H1 (cell line): ENCODE measurements around the gene RABL3. TPM values are rescaled to one million over a fixed set of nuclear protein-coding genes. Genes with fewer than 3 reads are reported as not detected.
"Not testable (repeated sequence)": the region's sequence is repeated elsewhere in the genome, so short reads cannot be mapped to it uniquely, and the experiment has no call there.

Experiments
- CTCF ChIA-PET: fragments of 300-600 bp; sonication (Branson Sonifier 250); formaldehyde crosslinking; loops from one replicate; lab custom pipeline; 2021; ENCODE audit not compliant: partially characterized antibody; lab: Charles Lee
- POLR2A ChIA-PET: fragments of 300-600 bp; sonication (Branson Sonifier 250); formaldehyde crosslinking; loops from one replicate; lab custom pipeline; 2021; ENCODE audit warnings: inconsistent platforms; ENCODE audit not compliant: partially characterized antibody; lab: Charles Lee
- DNase-seq, 2 experiments: peaks; one replicate each; pipeline versions ENCODE4 v3.0.0 to v3.0.0-alpha.2; 2010 to 2022; ENCODE audit warnings: low spot score in 2 of 2, low read depth in 1 of 2, mixed read lengths in 1 of 2
- FAIRE-seq: peaks from 2 replicates; lab custom pipeline; 2011; peaks lifted over from hg19 to GRCh38; lab: Jason Lieb, UNC
- H2AFZ ChIP-seq: 2 replicates; pipeline ENCODE4 v1.8.1; 2012; ENCODE audit warnings: low read length, inconsistent platforms
- H2AK5ac ChIP-seq: 2 replicates; pipeline ENCODE4 v1.6.1; 2013; ENCODE audit warnings: low read depth, low read length
- H2BK120ac ChIP-seq: replicated peaks from 2 replicates; pipeline ENCODE3; 2013; ENCODE audit warnings: low read depth, low read length, inconsistent platforms
- H2BK12ac ChIP-seq: 2 replicates; pipeline ENCODE4 v1.6.1; 2013; ENCODE audit warnings: low read depth, low read length
- H2BK15ac ChIP-seq: 2 replicates; pipeline ENCODE4 v1.6.1; 2013; ENCODE audit warnings: low read length
- H2BK20ac ChIP-seq: 2 replicates; pipeline ENCODE4 v1.6.1; 2013; ENCODE audit warnings: low read length
- H2BK5ac ChIP-seq: 2 replicates; pipeline ENCODE4 v1.6.1; 2013; ENCODE audit warnings: low read depth, low read length
- H3K14ac ChIP-seq: 2 replicates; pipeline ENCODE4 v1.6.1; 2013; ENCODE audit warnings: inconsistent platforms; ENCODE audit not compliant: insufficient read length
- H3K18ac ChIP-seq: 2 replicates; pipeline ENCODE4 v1.6.1; 2013; ENCODE audit warnings: low read length; ENCODE audit errors: extremely low read depth
- H3K23ac ChIP-seq: 2 replicates; pipeline ENCODE4 v1.6.1; 2013; ENCODE audit warnings: inconsistent platforms; ENCODE audit not compliant: insufficient read length
- H3K23me2 ChIP-seq: 2 replicates; pipeline ENCODE4 v1.6.1; 2013; ENCODE audit warnings: low read depth, low read length
- H3K27ac ChIP-seq: 2 replicates; pipeline ENCODE4 v1.6.1; 2011; ENCODE audit warnings: low read depth, low read length, inconsistent platforms
- H3K27me3 ChIP-seq, 4 experiments: replicated peaks in 1 of 4; 1 replicate in 1 of 4; 2 replicates in 3 of 4; pipeline versions ENCODE4 v1.6.1 to v1.8.1; 2011 to 2013; ENCODE audit warnings: low read length in 3 of 4, mild to moderate bottlenecking in 3 of 4, inconsistent platforms in 2 of 4, mixed read lengths in 2 of 4, moderate library complexity in 1 of 4; ENCODE audit not compliant: control insufficient read depth in 3 of 4, insufficient read depth in 3 of 4; ENCODE audit errors: extremely low read depth in 1 of 4
- H3K36me3 ChIP-seq, 4 experiments: 2 replicates each; pipeline versions ENCODE4 v1.6.1 to v1.8.1; 2011 to 2013; ENCODE audit warnings: mild to moderate bottlenecking in 4 of 4, low read length in 3 of 4, moderate library complexity in 2 of 4, control low read depth in 1 of 4, inconsistent platforms in 1 of 4; ENCODE audit not compliant: insufficient read depth in 4 of 4, control insufficient read depth in 2 of 4
- H3K4ac ChIP-seq: replicated peaks from 2 replicates; pipeline ENCODE3; 2013; ENCODE audit warnings: low read length, low read depth, mixed read lengths, inconsistent platforms; ENCODE audit not compliant: insufficient read length
- H3K4me1 ChIP-seq, 4 experiments: replicated peaks in 1 of 4; 1 replicate in 1 of 4; 2 replicates in 3 of 4; pipeline versions ENCODE4 v1.6.1 to v1.8.1; 2011 to 2013; ENCODE audit warnings: low read length in 3 of 4, inconsistent platforms in 2 of 4, mixed read lengths in 1 of 4; ENCODE audit not compliant: insufficient read depth in 4 of 4, control insufficient read depth in 3 of 4
- H3K4me2 ChIP-seq, 2 experiments: 2 replicates each; pipeline versions ENCODE4 v1.6.1 to v1.8.1; 2011 to 2013; ENCODE audit warnings: low read depth in 2 of 2, low read length in 2 of 2, control low read depth in 1 of 2, inconsistent platforms in 1 of 2, mild to moderate bottlenecking in 1 of 2; ENCODE audit not compliant: insufficient read depth in 1 of 2
- H3K4me3 ChIP-seq, 4 experiments: fragments of 200-600, 300-600 bp in 1 of 4; sonication (generic), shearing (Covaris generic), sonication (Bioruptor Twin) in 1 of 4; 2 replicates each; pipeline versions ENCODE4 v1.5.1 to v1.8.1; 2011 to 2016; ENCODE audit warnings: low read length in 4 of 4, low read depth in 3 of 4, control low read depth in 2 of 4, inconsistent platforms in 2 of 4, mild to moderate bottlenecking in 2 of 4, mixed read lengths in 1 of 4, moderate library complexity in 1 of 4; ENCODE audit not compliant: insufficient read depth in 2 of 4; ENCODE audit errors: extremely low read depth in 1 of 4
- H3K56ac ChIP-seq: replicated peaks from 2 replicates; pipeline ENCODE3; 2013; ENCODE audit warnings: low read depth, mild to moderate bottlenecking, mixed read lengths, low read length, inconsistent platforms; ENCODE audit not compliant: insufficient read length
- H3K79me1 ChIP-seq: 2 replicates; pipeline ENCODE4 v1.6.1; 2013; ENCODE audit warnings: low read depth, low read length, control low read depth
- H3K79me2 ChIP-seq, 2 experiments: 2 replicates each; pipeline versions ENCODE4 v1.6.1 to v1.8.1; 2012 to 2013; ENCODE audit warnings: low read length in 2 of 2, mild to moderate bottlenecking in 2 of 2, inconsistent platforms in 1 of 2; ENCODE audit not compliant: insufficient read depth in 2 of 2, control insufficient read depth in 1 of 2
- H3K9ac ChIP-seq, 4 experiments: replicated peaks in 1 of 4; 1 replicate in 1 of 4; 2 replicates in 3 of 4; pipeline versions ENCODE4 v1.6.1 to v1.8.1; 2011 to 2013; ENCODE audit warnings: low read depth in 3 of 4, low read length in 3 of 4, control low read depth in 2 of 4, mild to moderate bottlenecking in 2 of 4, moderate library complexity in 2 of 4, inconsistent platforms in 1 of 4; ENCODE audit errors: extremely low read depth in 1 of 4
- H3K9me3 ChIP-seq, 2 experiments: 2 replicates each; pipeline versions ENCODE4 v1.6.1 to v1.8.1; 2012 to 2013; ENCODE audit warnings: mild to moderate bottlenecking in 2 of 2, moderate library complexity in 2 of 2, control low read depth in 1 of 2, inconsistent platforms in 1 of 2, low read depth in 1 of 2, low read length in 1 of 2, mixed read lengths in 1 of 2; ENCODE audit not compliant: insufficient read depth in 2 of 2
- H4K20me1 ChIP-seq, 2 experiments: replicated peaks in 1 of 2; 2 replicates each; pipeline versions ENCODE3 to v1.8.1; 2011 to 2013; ENCODE audit warnings: inconsistent platforms in 2 of 2, low read length in 2 of 2, mild to moderate bottlenecking in 1 of 2; ENCODE audit not compliant: insufficient read depth in 2 of 2, control insufficient read depth in 1 of 2
- H4K5ac ChIP-seq: 2 replicates; pipeline ENCODE4 v1.6.1; 2013; ENCODE audit warnings: low read length, low read depth, mixed read lengths, inconsistent platforms; ENCODE audit not compliant: insufficient read length
- H4K8ac ChIP-seq: 2 replicates; pipeline ENCODE4 v1.8.0; 2013; ENCODE audit warnings: mild to moderate bottlenecking, moderate library complexity, low read length, inconsistent platforms; ENCODE audit not compliant: insufficient read depth; ENCODE audit errors: extremely low read depth
- H4K91ac ChIP-seq: replicated peaks from 2 replicates; pipeline ENCODE3; 2013; ENCODE audit warnings: low read length, mixed read lengths, inconsistent platforms; ENCODE audit not compliant: insufficient read length
- ASH2L ChIP-seq: fragments of 200-600, 300-600 bp; sonication (generic); IDR thresholded peaks from one replicate; pipeline ENCODE4 v1.7.1; 2017; ENCODE audit warnings: low read length
- POLR2A ChIP-seq, 2 experiments: IDR thresholded peaks; 1 replicate in 1 of 2; 2 replicates in 1 of 2; pipeline ENCODE4 v1.6.1; 2011; ENCODE audit warnings: low read depth in 2 of 2, low read length in 2 of 2, mild to moderate bottlenecking in 2 of 2; ENCODE audit errors: control extremely low read depth in 1 of 2
- RAD21 ChIP-seq, 2 experiments: IDR thresholded peaks in 1 of 2; conservative IDR thresholded peaks in 1 of 2; 2 replicates each; pipeline ENCODE4 v1.6.1; 2011; ENCODE audit warnings: low read depth in 2 of 2, low read length in 2 of 2, improper control_type of control experiment in 1 of 2, inconsistent platforms in 1 of 2, mild to moderate bottlenecking in 1 of 2, moderate library complexity in 1 of 2
- RBBP5 ChIP-seq: IDR thresholded peaks from 2 replicates; pipeline ENCODE4 v1.7.1; 2012; ENCODE audit warnings: low read depth, mild to moderate bottlenecking, inconsistent platforms, low read length, moderate library complexity, borderline replicate concordance
- SP1 ChIP-seq: IDR thresholded peaks from 2 replicates; pipeline ENCODE4 v1.6.1; 2011; ENCODE audit warnings: low read depth, low read length
- TAF1 ChIP-seq: IDR thresholded peaks from 2 replicates; pipeline ENCODE4 v1.6.1; 2011; ENCODE audit warnings: mild to moderate bottlenecking, low read depth, low read length
- TCF12 ChIP-seq: IDR thresholded peaks from 2 replicates; pipeline ENCODE4 v1.6.1; 2011; ENCODE audit warnings: low read depth, mild to moderate bottlenecking, low read length
- WGBS, 2 experiments: shearing (Covaris generic) in 1 of 2; methylation state at CpG; one replicate each; pipeline versions ENCODE4 v1.1.6 to v1.1.7; 2013 to 2015; ENCODE audit warnings: low lambda C conversion rate in 2 of 2, mixed read lengths in 2 of 2, inconsistent platforms in 1 of 2, low coverage in 1 of 2, missing lambda C conversion rate in 1 of 2; ENCODE audit not compliant: insufficient replicate concordance in 2 of 2, insufficient coverage in 1 of 2, insufficient read length in 1 of 2; ENCODE audit errors: extremely low coverage in 1 of 2, missing lambda C conversion rate in 1 of 2; 5-methylcytosine and 5-hydroxymethylcytosine counted together
- polyA plus RNA-seq, 7 experiments: library from polyadenylated mRNA; depleted of rRNA in 3 of 7; stranded (reverse) in 5 of 7; unstranded in 2 of 7; fragments of >200 nt in 5 of 7; fragments of 200-250 nt in 2 of 7; gene quantifications; 1 replicate in 5 of 7; 2 replicates in 1 of 7; 4 replicates in 1 of 7; pipeline versions ENCODE4 v1.2.1 to v1.2.3, GENCODE V29; 2011 to 2013; ENCODE audit warnings: missing spikeins in 2 of 7, mixed read lengths in 2 of 7
- total RNA-seq: library from RNA; stranded (reverse); fragmentation: NEBNext Ultra II Directional; extraction: Animal tissue kit (Norgen Biotek cat#: 25700); gene quantifications from 2 replicates; pipeline ENCODE4 v1.2.1, GENCODE V29; 2021
- TF ChIP-seq, protein P1 (sequence below): IDR thresholded peaks from 2 replicates; pipeline ENCODE4 v1.6.1; 2012; ENCODE audit warnings: inconsistent platforms

RABL3 gene
- total and polyA plus RNA-seq, 2 of the 8 experiments (the other 6 are each of a cell fraction or from before 2014, with no cell fraction given), result 4.4 to 19.2 TPM

DNA sequence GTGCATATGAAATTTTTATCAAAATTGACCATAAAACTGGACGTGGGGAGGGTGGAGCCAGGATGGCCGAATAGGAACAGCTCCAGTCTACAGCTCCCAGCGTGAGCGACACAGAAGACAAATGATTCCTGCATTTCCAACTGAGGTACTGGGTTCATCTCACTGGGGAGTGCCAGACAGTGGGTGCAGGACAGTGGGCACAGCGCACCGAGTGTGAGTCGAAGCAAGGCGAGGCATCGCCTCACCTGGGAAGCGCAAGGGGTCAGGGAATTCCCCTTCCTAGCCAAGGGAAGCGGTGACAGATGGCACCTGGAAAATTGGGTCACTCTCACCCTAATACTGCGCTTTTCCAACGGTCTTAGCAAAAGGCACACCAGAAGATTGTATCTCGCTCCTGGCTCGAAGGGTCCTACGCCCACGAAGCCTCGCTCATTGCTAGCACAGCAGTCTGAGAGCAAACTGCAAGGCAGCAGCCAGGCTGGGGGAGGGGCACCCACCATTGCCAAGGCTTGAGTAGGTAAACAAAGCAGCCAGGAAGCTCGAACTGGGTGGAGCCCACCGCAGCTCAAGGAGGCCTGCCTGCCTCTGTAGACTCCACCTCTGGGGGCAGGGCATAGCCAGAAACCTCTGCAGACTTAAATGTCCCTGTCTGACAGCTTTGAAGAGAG is 23.0 kb downstream of the RABL3 start:
- Histone ChIP-seq H3K23ac (peak overlapping the region; percentile 32), H4K8ac (peak overlapping the region; percentile 62; the same call in 1 of the 2 replicates), H3K4me2 (peak overlapping the region; percentile 68 to 99), H3K9ac (peak overlapping the region in 3 of 4 experiments; percentile 70 to 84 (median 76); a peak in 6 of 7 replicates), H4K5ac (peak overlapping the region; percentile 75), H2AFZ (peak overlapping the region; percentile 23; the same call in 1 of the 2 replicates), H2BK15ac (peak overlapping the region; percentile 36; the same call in 1 of the 2 replicates), H3K4me3 (peak overlapping the region; percentile 27 to 73 (median 46); a peak in 7 of 8 replicates), H2BK5ac (peak overlapping the region; percentile 74), H2BK12ac (peak overlapping the region; percentile 68; the same call in 1 of the 2 replicates), H3K27ac (peak overlapping the region; percentile 76)
- not testable (repeated sequence) for H2AK5ac ChIP-seq, H3K18ac ChIP-seq, H2BK120ac ChIP-seq, H3K79me1 ChIP-seq, H3K27me3 ChIP-seq, H3K79me2 ChIP-seq, H4K91ac ChIP-seq, H3K36me3 ChIP-seq, H3K56ac ChIP-seq, H3K14ac ChIP-seq, H4K20me1 ChIP-seq, H3K9me3 ChIP-seq, H2BK20ac ChIP-seq, H3K4ac ChIP-seq, H3K4me1 ChIP-seq, H3K23me2 ChIP-seq
- ChIA-PET CTCF (interaction anchor here (1.1 kb wide), 1 partner anchor 75 kb away, joined by 5 read pairs; no protein-coding TSS in a partner anchor), POLR2A (interaction anchor here (0.6 to 1.6 kb wide), 5 partner anchors 10 to 205 kb away, joined by 3 to 6 read pairs (median 3); partner anchors contain the start of genes GTF2E1, NDUFB4 and RABL3)
- 45% methylated on average over 20 of the region's 20 CpGs; no CpG with 5 or more reads in 1 of the 2 experiments for WGBS, 2 experiments
- FAIRE-seq, result peak; percentile 70
- DNase-seq, result peak in 1 of 2 experiments; percentile 79
- peak; percentile 37; the same call in 1 of the 2 replicates for TF ChIP-seq SP1
- 0 out of 2 replicates have a peak, but pooled peaks have one; percentile 37 for TF ChIP-seq TAF1
- TF ChIP-seq RBBP5, result peak; percentile 95
- TF ChIP-seq TCF12, result 0 out of 2 replicates have a peak, but pooled peaks have one; percentile 4
- peak in 1 of 2 experiments; percentile 5; a peak in 1 of 4 replicates for TF ChIP-seq RAD21 (IDR thresholded peaks at IDR 0.05 in 1 of 2, conservative IDR thresholded peaks at IDR 0.05 in 1 of 2; ENCODE audit: low read depth in 2 of 2, low read length in 2 of 2)
- TF ChIP-seq, protein P1, sequence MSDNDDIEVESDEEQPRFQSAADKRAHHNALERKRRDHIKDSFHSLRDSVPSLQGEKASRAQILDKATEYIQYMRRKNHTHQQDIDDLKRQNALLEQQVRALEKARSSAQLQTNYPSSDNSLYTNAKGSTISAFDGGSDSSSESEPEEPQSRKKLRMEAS, result peak; percentile 11; the same call in 1 of the 2 replicates
- peak; percentile 75 for TF ChIP-seq ASH2L
- peak in 1 of 2 experiments; percentile 30; a peak in 1 of 3 replicates for TF ChIP-seq POLR2A (IDR thresholded peaks at IDR 0.05; ENCODE audit: control extremely low read depth in 1 of 2, low read depth in 2 of 2, low read length in 2 of 2)
